GM20000 (cell line): Measurements from ENCODE around the gene PDZRN3.

Experiments used
- DNase-seq: peaks from one replicate; pipeline ENCODE4 v3.0.0; 2012; ENCODE audit warnings: low spot score
- CTCF ChIP-seq: IDR thresholded peaks from 2 replicates; pipeline ENCODE4 v1.5.1; 2012; ENCODE audit warnings: mild to moderate bottlenecking, control low read depth; ENCODE audit errors: extremely low read depth, missing control alignments

PDZRN3 gene

GRCh38 chr3:73624821-73625665 is at the start of gene PDZRN3:
PDZRN3 (minus strand) TSS chr3:73624941.
- no peak for TF ChIP-seq CTCF
- no peak for DNase-seq

- DNase-seq = no peak
- TF ChIP-seq CTCF = no peak
These were observed 49.5 kb upstream of the PDZRN3 start for GRCh38 chr3:73674280-73674679.

GRCh38 chr3:73669260-73669659 is 44.5 kb upstream of the PDZRN3 start:
- no peak for TF ChIP-seq CTCF
- DNase-seq = no peak

GRCh38 chr3:73668391-73668790 is 43.6 kb upstream of the PDZRN3 start:
- no peak for DNase-seq
- TF ChIP-seq CTCF = no peak

- TF ChIP-seq CTCF = no peak
- DNase-seq = no peak
These were observed 43.1 kb upstream of the PDZRN3 start for GRCh38 chr3:73667889-73668288.

- DNase-seq = no peak
- TF ChIP-seq CTCF = no peak
These were observed 40.5 kb upstream of the PDZRN3 start for GRCh38 chr3:73665286-73665685.

GRCh38 chr3:73664389-73664788 is 39.6 kb upstream of the PDZRN3 start:
- no peak for TF ChIP-seq CTCF
- DNase-seq = no peak
